ENCODE results near the gene TOP2A.
"Not testable (repeated sequence)": the region's sequence is repeated elsewhere in the genome, so short reads cannot be mapped to it uniquely, and the experiment has no call there.

TOP2A gene

DNA sequence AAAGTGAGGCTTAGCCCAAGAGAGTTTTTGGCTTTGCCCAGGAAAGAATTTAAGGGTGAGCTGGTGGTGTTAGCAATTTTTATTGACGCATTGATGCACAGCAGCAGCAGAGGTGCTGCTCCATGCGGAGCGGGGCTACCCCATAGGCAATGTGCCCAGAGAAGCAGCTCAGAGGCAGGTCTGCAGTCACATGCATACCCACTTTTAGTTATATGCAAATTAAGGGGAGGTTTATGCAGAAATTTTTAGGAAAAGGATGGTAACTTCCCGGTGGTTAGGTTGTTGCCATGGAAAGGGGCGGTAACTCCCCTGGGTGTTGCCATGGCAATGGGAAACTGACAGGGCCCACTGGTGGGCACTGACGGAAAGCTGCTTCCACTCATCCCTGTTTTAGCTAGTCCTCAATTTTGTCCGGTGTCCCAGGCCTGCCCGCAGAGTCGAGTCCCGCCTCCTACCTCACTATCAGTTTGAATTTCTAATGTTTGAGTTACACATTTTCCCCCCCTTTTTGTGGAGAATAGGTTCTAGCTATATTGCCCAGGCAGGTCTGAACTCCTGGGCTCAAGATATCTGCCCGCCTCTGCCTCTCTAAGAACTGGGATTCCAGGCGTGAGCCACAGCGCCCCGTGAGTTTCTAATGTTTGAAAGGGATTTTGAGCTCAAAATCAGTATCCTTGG, 42.7 kb downstream of the TOP2A start:
- Histone ChIP-seq H4K20me1 (ENCODE audit: insufficient read depth, low read length) (no peaks in the 10 kb centered on the region), H3K9me3 (ENCODE audit: insufficient read depth, low read length, severe bottlenecking) (no peaks in the 10 kb centered on the region), H3K36me3 (ENCODE audit: insufficient read depth, low read length) (no peaks in the 10 kb centered on the region), H3K79me2 (ENCODE audit: insufficient read depth, low read length) (no peaks in the 10 kb centered on the region), H3K4me3 (ENCODE audit: low read depth in 1 of 2, low read length in 2 of 2) (no peak overlapping the region), H3K9ac (ENCODE audit: low read depth, low read length) (no peak overlapping the region), H2AFZ (ENCODE audit: low read depth, low read length) (no peak overlapping the region), H3K27me3 (ENCODE audit: insufficient read depth, low read length, poor library complexity) (no peaks in the 10 kb centered on the region), H3K27ac (ENCODE audit: low read length) (no peak overlapping the region), H3K4me2 (ENCODE audit: insufficient read depth, low read length) (no peak overlapping the region), H3K4me1 (ENCODE audit: insufficient read depth, low read length) (no peaks in the 10 kb centered on the region)
- DNase-seq (no peak), ATAC-seq (ENCODE audit: insufficient read depth, low read depth) (no peak)
- TF ChIP-seq CTCF (IDR thresholded peaks at IDR 0.05; ENCODE audit: borderline replicate concordance, extremely low read depth, low read length, poor library complexity, severe bottlenecking) (no peak), EZH2 (IDR thresholded peaks at IDR 0.05; ENCODE audit: borderline replicate concordance, low read depth, low read length, severe bottlenecking) (no peak)

DNA sequence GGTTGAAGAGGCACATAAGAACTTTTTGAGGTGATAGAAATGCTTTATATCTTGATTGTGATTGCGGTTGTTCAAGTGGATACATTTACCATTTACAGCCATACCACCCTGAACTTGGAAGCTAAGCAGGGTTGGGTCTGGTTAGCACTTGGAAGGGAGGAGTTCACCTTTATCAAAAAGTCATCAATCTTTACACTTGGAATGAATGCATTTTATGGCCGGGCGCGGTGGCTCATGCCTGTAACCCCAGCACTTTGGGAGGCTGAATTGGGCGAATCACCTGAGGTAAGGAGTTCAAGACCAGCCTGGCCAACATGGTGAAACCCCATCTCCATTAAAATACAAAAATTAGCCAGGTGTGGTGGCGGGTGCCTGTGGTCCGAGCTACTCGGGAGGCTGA, 43.7 kb downstream of the TOP2A start:
- Histone ChIP-seq H3K4me1 (ENCODE audit: insufficient read depth, low read length) (no peaks in the 10 kb centered on the region), H3K27ac (ENCODE audit: low read length) (no peak overlapping the region)
- ATAC-seq (ENCODE audit: insufficient read depth, low read depth): no peak

GRCh38 chr17:40373324-40373723, 44.4 kb downstream of the TOP2A start:
- no peaks in the 10 kb centered on the region for H3K9me3 ChIP-seq (ENCODE audit: insufficient read depth, low read length, severe bottlenecking)
- H3K27me3 ChIP-seq (ENCODE audit: insufficient read depth, low read length, poor library complexity): no peaks in the 10 kb centered on the region
- H3K36me3 ChIP-seq (ENCODE audit: insufficient read depth, low read length): no peaks in the 10 kb centered on the region
- H3K27ac ChIP-seq (ENCODE audit: low read length): no peak overlapping the region
- no peaks in the 10 kb centered on the region for H3K4me1 ChIP-seq (ENCODE audit: insufficient read depth, low read length)
- DNase-seq (no peak), ATAC-seq (ENCODE audit: insufficient read depth, low read depth) (no peak)
- no peaks in the 10 kb centered on the region for H4K20me1 ChIP-seq (ENCODE audit: insufficient read depth, low read length)
- no peaks in the 10 kb centered on the region for H3K79me2 ChIP-seq (ENCODE audit: insufficient read depth, low read length)
- H3K4me3 ChIP-seq (ENCODE audit: low read depth in 1 of 2, low read length in 2 of 2): no peak overlapping the region
- H3K9ac ChIP-seq (ENCODE audit: low read depth, low read length): no peak overlapping the region
- no peak overlapping the region for H3K4me2 ChIP-seq (ENCODE audit: insufficient read depth, low read length)
- TF ChIP-seq EZH2 (IDR thresholded peaks at IDR 0.05; ENCODE audit: borderline replicate concordance, low read depth, low read length, severe bottlenecking) (no peak), CTCF (IDR thresholded peaks at IDR 0.05; ENCODE audit: borderline replicate concordance, extremely low read depth, low read length, poor library complexity, severe bottlenecking) (no peak)
- H2AFZ ChIP-seq (ENCODE audit: low read depth, low read length): no peak overlapping the region

More for the DNA sequence above, 43.7 kb downstream of the TOP2A start:
- Histone ChIP-seq H3K79me2 (ENCODE audit: insufficient read depth, low read length) (no peaks in the 10 kb centered on the region), H4K20me1 (ENCODE audit: insufficient read depth, low read length) (no peaks in the 10 kb centered on the region), H3K4me2 (ENCODE audit: insufficient read depth, low read length) (no peak overlapping the region), H2AFZ (ENCODE audit: low read depth, low read length) (no peak overlapping the region), H3K4me3 (ENCODE audit: low read depth in 1 of 2, low read length in 2 of 2) (no peak overlapping the region), H3K9ac (ENCODE audit: low read depth, low read length) (no peak overlapping the region), H3K36me3 (ENCODE audit: insufficient read depth, low read length) (no peaks in the 10 kb centered on the region), H3K9me3 (ENCODE audit: insufficient read depth, low read length, severe bottlenecking) (no peaks in the 10 kb centered on the region), H3K27me3 (ENCODE audit: insufficient read depth, low read length, poor library complexity) (no peaks in the 10 kb centered on the region)
- TF ChIP-seq CTCF (IDR thresholded peaks at IDR 0.05; ENCODE audit: borderline replicate concordance, extremely low read depth, low read length, poor library complexity, severe bottlenecking) (no peak), EZH2 (IDR thresholded peaks at IDR 0.05; ENCODE audit: borderline replicate concordance, low read depth, low read length, severe bottlenecking) (no peak)
- DNase-seq: no peak

DNA sequence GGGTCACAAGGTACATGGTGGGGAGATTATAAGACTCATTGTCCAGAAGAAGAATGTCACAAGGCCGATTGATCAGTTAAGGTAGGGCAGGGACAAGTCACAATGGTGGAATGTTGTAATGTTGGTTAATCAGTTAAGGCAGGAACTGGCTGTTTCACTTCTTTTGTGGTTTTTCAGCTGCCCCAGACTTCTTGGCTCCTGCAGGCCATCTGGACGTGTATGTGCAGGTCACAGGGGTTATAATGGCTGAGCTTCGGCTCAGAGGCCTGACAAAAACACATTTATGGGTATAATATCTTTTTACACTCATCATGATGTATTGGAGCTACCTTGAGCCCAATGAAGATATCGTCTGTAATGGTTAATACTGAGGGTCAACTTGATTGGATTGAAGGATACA, 45.1 kb downstream of the TOP2A start:
- not testable (repeated sequence) for H3K9ac ChIP-seq (ENCODE audit: low read depth, low read length); H3K4me1 ChIP-seq (ENCODE audit: insufficient read depth, low read length); H4K20me1 ChIP-seq (ENCODE audit: insufficient read depth, low read length); H2AFZ ChIP-seq (ENCODE audit: low read depth, low read length); H3K27ac ChIP-seq (ENCODE audit: low read length); H3K9me3 ChIP-seq (ENCODE audit: insufficient read depth, low read length, severe bottlenecking); H3K4me3 ChIP-seq (ENCODE audit: low read depth in 1 of 2, low read length in 2 of 2); ATAC-seq (ENCODE audit: insufficient read depth, low read depth); H3K27me3 ChIP-seq (ENCODE audit: insufficient read depth, low read length, poor library complexity); H3K79me2 ChIP-seq (ENCODE audit: insufficient read depth, low read length); DNase-seq; H3K36me3 ChIP-seq (ENCODE audit: insufficient read depth, low read length); H3K4me2 ChIP-seq (ENCODE audit: insufficient read depth, low read length)

All from DND-41 (cell line).